WERI-Rb-1 (cell line): ENCODE measurements around the gene SH3YL1.

Source experiments
- DNase-seq: peaks from one replicate; pipeline ENCODE4 v3.0.0-alpha.2; 2020
- H3K27ac ChIP-seq: fragments of 250-450 bp; sonication (Bioruptor Pico); 2 replicates; pipeline ENCODE4 v1.5.1; 2020; ENCODE audit warnings: mild to moderate bottlenecking, moderate library complexity
- H3K27me3 ChIP-seq: fragments of 250-450 bp; sonication (Bioruptor Pico); 2 replicates; pipeline ENCODE4 v1.5.1; 2021; ENCODE audit warnings: mild to moderate bottlenecking, low read depth, moderate library complexity; ENCODE audit not compliant: insufficient read depth, severe bottlenecking
- H3K36me3 ChIP-seq: fragments of 250-450 bp; sonication (Bioruptor Pico); 2 replicates; pipeline ENCODE4 v1.5.1; 2020; ENCODE audit warnings: mild to moderate bottlenecking, moderate library complexity
- H3K4me3 ChIP-seq: 2 replicates; pipeline ENCODE4 v1.5.1; 2011; ENCODE audit warnings: low read depth, mild to moderate bottlenecking, control low read depth, low read length
- H3K9me3 ChIP-seq: fragments of 250-450 bp; sonication (Bioruptor Pico); 2 replicates; pipeline ENCODE4 v1.5.1; 2021; ENCODE audit warnings: mild to moderate bottlenecking, moderate library complexity; ENCODE audit not compliant: severe bottlenecking
- CTCF ChIP-seq: IDR thresholded peaks from 2 replicates; pipeline ENCODE4 v1.5.1; 2011; ENCODE audit warnings: low read depth, mild to moderate bottlenecking, control low read depth, inconsistent platforms, low read length

Gene SH3YL1

GRCh38 chr2:258933-259332 lies 4.9 kb downstream of the SH3YL1 start:
- Histone ChIP-seq H3K27ac (no peak overlapping the region), H3K9me3 (peaks cover 10% of the 10 kb centered on the region), H3K27me3 (no peaks in the 10 kb centered on the region), H3K4me3 (no peak overlapping the region), H3K36me3 (0 out of 2 replicates have a peak, but pooled peaks cover 2% of the 10 kb centered on the region)
- no peak for DNase-seq
- TF ChIP-seq CTCF: no peak

- Histone ChIP-seq H3K27me3 (no peaks in the 10 kb centered on the region), H3K36me3 (0 out of 2 replicates have a peak, but pooled peaks cover 2% of the 10 kb centered on the region), H3K9me3 (peaks cover 10% of the 10 kb centered on the region), H3K4me3 (no peak overlapping the region), H3K27ac (no peak overlapping the region)
- no peak for TF ChIP-seq CTCF
- DNase-seq: no peak
These were observed 6.0 kb downstream of the SH3YL1 start for GRCh38 chr2:257842-258241.

GRCh38 chr2:257429-257828 lies 6.4 kb downstream of the SH3YL1 start:
- no peaks in the 10 kb centered on the region for H3K27me3 ChIP-seq
- TF ChIP-seq CTCF: no peak
- peaks cover 10% of the 10 kb centered on the region for H3K9me3 ChIP-seq
- DNase-seq: no peak
- H3K4me3 ChIP-seq: no peak overlapping the region
- 0 out of 2 replicates have a peak, but pooled peaks cover under 1% of the 10 kb centered on the region for H3K36me3 ChIP-seq
- no peak overlapping the region for H3K27ac ChIP-seq

- H3K27me3 ChIP-seq: no peaks in the 10 kb centered on the region
- no peak for DNase-seq
- no peak for TF ChIP-seq CTCF
- H3K9me3 ChIP-seq: peaks cover 10% of the 10 kb centered on the region
- no peak overlapping the region for H3K27ac ChIP-seq
- no peak overlapping the region for H3K4me3 ChIP-seq
- H3K36me3 ChIP-seq: no peaks in the 10 kb centered on the region
These were observed 7.7 kb downstream of the SH3YL1 start for GRCh38 chr2:256094-256493.

GRCh38 chr2:255195-255594 lies 8.6 kb downstream of the SH3YL1 start:
- DNase-seq: no peak
- H3K4me3 ChIP-seq: no peak overlapping the region
- no peak for TF ChIP-seq CTCF
- H3K27ac ChIP-seq: no peak overlapping the region
- no peaks in the 10 kb centered on the region for H3K36me3 ChIP-seq
- peaks cover 10% of the 10 kb centered on the region for H3K9me3 ChIP-seq
- no peaks in the 10 kb centered on the region for H3K27me3 ChIP-seq

GRCh38 chr2:254241-254640 lies 9.6 kb downstream of the SH3YL1 start:
- no peak for TF ChIP-seq CTCF
- no peaks in the 10 kb centered on the region for H3K36me3 ChIP-seq

More at GRCh38 chr2:254241-254640, 9.6 kb downstream of the SH3YL1 start:
- peaks cover 10% of the 10 kb centered on the region for H3K9me3 ChIP-seq
- H3K4me3 ChIP-seq: no peak overlapping the region
- H3K27me3 ChIP-seq: no peaks in the 10 kb centered on the region
- H3K27ac ChIP-seq: no peak overlapping the region
- DNase-seq: no peak
